ENCODE results near the gene ELP2. TPM values are rescaled to one million over a fixed set of nuclear protein-coding genes. Genes with fewer than 3 reads are reported as not detected.

ELP2 gene
- total and polyA plus RNA-seq, 9 of the 15 experiments (the other 6 are each of a cell fraction or from before 2014, with no cell fraction given): 76.8 to 192 (median 140) TPM

DNA sequence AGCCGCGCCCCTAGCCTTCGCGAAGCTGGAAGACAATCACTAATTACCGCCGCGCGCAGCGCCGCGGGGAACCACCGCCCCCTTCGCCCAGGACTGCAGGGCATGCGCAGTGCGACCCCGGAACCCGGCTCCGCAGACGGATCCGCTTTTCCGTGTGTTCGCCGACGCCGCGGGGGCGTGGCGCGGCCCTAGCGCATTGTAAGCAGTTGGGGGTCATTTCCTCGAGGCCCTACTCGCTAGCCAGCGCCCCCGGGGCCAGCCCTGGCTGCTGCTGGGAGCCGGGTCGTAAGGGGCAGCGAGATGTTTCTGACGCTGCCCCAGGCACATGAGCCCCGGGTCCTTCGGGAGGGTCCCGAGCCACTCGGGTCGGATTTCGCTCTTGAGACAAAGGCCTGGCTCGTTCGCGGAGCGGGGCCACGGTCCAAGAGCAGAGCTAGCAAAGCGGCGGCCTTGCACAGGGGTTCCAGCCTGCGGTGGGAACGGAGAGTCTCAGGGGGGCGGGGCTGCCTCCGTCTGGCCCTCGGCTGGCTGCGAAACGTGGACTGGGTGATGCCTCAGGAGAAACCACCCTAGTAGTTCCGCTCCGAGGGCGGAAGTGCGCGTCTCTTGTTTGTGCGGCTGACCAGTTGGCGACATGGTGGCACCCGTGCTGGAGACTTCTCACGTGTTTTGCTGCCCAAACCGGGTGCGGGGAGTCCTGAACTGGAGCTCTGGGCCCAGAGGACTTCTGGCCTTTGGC is at the start of gene ELP2, which contains the start of gene SLC39A6 (continued):
- TF ChIP-seq, protein P1, sequence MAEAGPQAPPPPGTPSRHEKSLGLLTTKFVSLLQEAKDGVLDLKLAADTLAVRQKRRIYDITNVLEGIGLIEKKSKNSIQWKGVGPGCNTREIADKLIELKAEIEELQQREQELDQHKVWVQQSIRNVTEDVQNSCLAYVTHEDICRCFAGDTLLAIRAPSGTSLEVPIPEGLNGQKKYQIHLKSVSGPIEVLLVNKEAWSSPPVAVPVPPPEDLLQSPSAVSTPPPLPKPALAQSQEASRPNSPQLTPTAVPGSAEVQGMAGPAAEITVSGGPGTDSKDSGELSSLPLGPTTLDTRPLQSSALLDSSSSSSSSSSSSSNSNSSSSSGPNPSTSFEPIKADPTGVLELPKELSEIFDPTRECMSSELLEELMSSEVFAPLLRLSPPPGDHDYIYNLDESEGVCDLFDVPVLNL (CRISPR knock-in tag; IDR thresholded peaks at IDR 0.05; ENCODE audit: low read depth): peak; percentile 38
- TF ChIP-seq ZFX (CRISPR knock-in tag; IDR thresholded peaks at IDR 0.05): peak; percentile 100
- TF ChIP-seq HDAC8 (tag; IDR thresholded peaks at IDR 0.05): 0 out of 2 replicates have a peak, but pooled peaks have one; percentile 66
- TF ChIP-seq POLR3A (IDR thresholded peaks at IDR 0.05; ENCODE audit: borderline replicate concordance, extremely low read depth, insufficient read depth, insufficient read length): no peak
- TF ChIP-seq L3MBTL2 (IDR thresholded peaks at IDR 0.05): peak; percentile 96
- TF ChIP-seq, protein P2, sequence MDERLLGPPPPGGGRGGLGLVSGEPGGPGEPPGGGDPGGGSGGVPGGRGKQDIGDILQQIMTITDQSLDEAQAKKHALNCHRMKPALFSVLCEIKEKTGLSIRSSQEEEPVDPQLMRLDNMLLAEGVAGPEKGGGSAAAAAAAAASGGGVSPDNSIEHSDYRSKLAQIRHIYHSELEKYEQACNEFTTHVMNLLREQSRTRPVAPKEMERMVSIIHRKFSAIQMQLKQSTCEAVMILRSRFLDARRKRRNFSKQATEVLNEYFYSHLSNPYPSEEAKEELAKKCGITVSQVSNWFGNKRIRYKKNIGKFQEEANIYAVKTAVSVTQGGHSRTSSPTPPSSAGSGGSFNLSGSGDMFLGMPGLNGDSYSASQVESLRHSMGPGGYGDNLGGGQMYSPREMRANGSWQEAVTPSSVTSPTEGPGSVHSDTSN (CRISPR knock-in tag; IDR thresholded peaks at IDR 0.05; ENCODE audit: low read depth): no peak
- TF ChIP-seq, protein P2 (tag; conservative IDR thresholded peaks at IDR 0.05; ENCODE audit: low read depth): no peak
- peak; percentile 93 for TF ChIP-seq ZBTB40 (IDR thresholded peaks at IDR 0.05)
- TF ChIP-seq ZBTB40 (CRISPR knock-in tag; IDR thresholded peaks at IDR 0.05): no peak
- no peak for TF ChIP-seq DDX20 (tag; IDR thresholded peaks at IDR 0.05; ENCODE audit: low read depth)
- TF ChIP-seq ZNF76 (CRISPR knock-in tag; IDR thresholded peaks at IDR 0.05; ENCODE audit: borderline replicate concordance): peak; percentile 69
- no peak for TF ChIP-seq XRCC4 (IDR thresholded peaks at IDR 0.05; ENCODE audit: extremely low read depth, insufficient read depth, insufficient read length)
- no peak for TF ChIP-seq HDAC6 (IDR thresholded peaks at IDR 0.05; ENCODE audit: low read depth, low read length)

All from K562 (cell line).